ENCODE data around the gene USP3.

GRCh38 chr15:63481105-63481810 is 23.1 kb upstream of the USP3 start:
- TF ChIP-seq CTCF (IDR thresholded peaks at IDR 0.05), result no peak
- TF ChIP-seq NFIC (IDR thresholded peaks at IDR 0.05; ENCODE audit: borderline replicate concordance), result no peak
- TF ChIP-seq, protein P1, sequence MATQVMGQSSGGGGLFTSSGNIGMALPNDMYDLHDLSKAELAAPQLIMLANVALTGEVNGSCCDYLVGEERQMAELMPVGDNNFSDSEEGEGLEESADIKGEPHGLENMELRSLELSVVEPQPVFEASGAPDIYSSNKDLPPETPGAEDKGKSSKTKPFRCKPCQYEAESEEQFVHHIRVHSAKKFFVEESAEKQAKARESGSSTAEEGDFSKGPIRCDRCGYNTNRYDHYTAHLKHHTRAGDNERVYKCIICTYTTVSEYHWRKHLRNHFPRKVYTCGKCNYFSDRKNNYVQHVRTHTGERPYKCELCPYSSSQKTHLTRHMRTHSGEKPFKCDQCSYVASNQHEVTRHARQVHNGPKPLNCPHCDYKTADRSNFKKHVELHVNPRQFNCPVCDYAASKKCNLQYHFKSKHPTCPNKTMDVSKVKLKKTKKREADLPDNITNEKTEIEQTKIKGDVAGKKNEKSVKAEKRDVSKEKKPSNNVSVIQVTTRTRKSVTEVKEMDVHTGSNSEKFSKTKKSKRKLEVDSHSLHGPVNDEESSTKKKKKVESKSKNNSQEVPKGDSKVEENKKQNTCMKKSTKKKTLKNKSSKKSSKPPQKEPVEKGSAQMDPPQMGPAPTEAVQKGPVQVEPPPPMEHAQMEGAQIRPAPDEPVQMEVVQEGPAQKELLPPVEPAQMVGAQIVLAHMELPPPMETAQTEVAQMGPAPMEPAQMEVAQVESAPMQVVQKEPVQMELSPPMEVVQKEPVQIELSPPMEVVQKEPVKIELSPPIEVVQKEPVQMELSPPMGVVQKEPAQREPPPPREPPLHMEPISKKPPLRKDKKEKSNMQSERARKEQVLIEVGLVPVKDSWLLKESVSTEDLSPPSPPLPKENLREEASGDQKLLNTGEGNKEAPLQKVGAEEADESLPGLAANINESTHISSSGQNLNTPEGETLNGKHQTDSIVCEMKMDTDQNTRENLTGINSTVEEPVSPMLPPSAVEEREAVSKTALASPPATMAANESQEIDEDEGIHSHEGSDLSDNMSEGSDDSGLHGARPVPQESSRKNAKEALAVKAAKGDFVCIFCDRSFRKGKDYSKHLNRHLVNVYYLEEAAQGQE (IDR thresholded peaks at IDR 0.05; ENCODE audit: low read depth, low read length), result no peak
- TF ChIP-seq EP300 (IDR thresholded peaks at IDR 0.05; ENCODE audit: borderline replicate concordance in 1 of 2, low read depth in 1 of 2, low read length in 1 of 2), result no peak
- TF ChIP-seq RFX5 (IDR thresholded peaks at IDR 0.05; ENCODE audit: low read length), result no peak
- TF ChIP-seq, protein P2, sequence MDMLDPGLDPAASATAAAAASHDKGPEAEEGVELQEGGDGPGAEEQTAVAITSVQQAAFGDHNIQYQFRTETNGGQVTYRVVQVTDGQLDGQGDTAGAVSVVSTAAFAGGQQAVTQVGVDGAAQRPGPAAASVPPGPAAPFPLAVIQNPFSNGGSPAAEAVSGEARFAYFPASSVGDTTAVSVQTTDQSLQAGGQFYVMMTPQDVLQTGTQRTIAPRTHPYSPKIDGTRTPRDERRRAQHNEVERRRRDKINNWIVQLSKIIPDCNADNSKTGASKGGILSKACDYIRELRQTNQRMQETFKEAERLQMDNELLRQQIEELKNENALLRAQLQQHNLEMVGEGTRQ (IDR thresholded peaks at IDR 0.05; ENCODE audit: borderline replicate concordance, low read depth, low read length), result no peak
- no peak for TF ChIP-seq PBX3 (IDR thresholded peaks at IDR 0.05)
- TF ChIP-seq CHD2 (IDR thresholded peaks at IDR 0.05; ENCODE audit: low read length, partially characterized antibody), result no peak
- no peak for TF ChIP-seq RXRA (IDR thresholded peaks at IDR 0.05; ENCODE audit: borderline replicate concordance, low read depth)
- no peak for TF ChIP-seq USF1 (IDR thresholded peaks at IDR 0.05; ENCODE audit: borderline replicate concordance, low read depth)
- TF ChIP-seq RCOR1 (IDR thresholded peaks at IDR 0.05; ENCODE audit: low read length), result no peak
- TF ChIP-seq, protein P3, sequence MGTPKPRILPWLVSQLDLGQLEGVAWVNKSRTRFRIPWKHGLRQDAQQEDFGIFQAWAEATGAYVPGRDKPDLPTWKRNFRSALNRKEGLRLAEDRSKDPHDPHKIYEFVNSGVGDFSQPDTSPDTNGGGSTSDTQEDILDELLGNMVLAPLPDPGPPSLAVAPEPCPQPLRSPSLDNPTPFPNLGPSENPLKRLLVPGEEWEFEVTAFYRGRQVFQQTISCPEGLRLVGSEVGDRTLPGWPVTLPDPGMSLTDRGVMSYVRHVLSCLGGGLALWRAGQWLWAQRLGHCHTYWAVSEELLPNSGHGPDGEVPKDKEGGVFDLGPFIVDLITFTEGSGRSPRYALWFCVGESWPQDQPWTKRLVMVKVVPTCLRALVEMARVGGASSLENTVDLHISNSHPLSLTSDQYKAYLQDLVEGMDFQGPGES (IDR thresholded peaks at IDR 0.05; ENCODE audit: low read depth, low read length), result no peak
- no peak for TF ChIP-seq SIN3A (IDR thresholded peaks at IDR 0.05; ENCODE audit: borderline replicate concordance, low read depth, low read length)

Data from SK-N-SH (cell line).